SH-SY5Y (cell line): ENCODE data around the gene COL18A1.

Experiments used
- GATA2 ChIP-seq: IDR thresholded peaks from 2 replicates; pipeline ENCODE4 v1.6.1; 2011; ENCODE audit warnings: mild to moderate bottlenecking, low read depth, low read length
- GATA3 ChIP-seq: IDR thresholded peaks from 2 replicates; pipeline ENCODE4 v1.6.1; 2011; ENCODE audit warnings: low read depth, mild to moderate bottlenecking, low read length, moderate library complexity

COL18A1 gene

GRCh38 chr21:45535341-45536081 lies 130.5 kb downstream of the COL18A1 start:
- no peak for TF ChIP-seq GATA2

- TF ChIP-seq GATA3 (no peak), GATA2 (no peak)
Measured at GRCh38 chr21:45536301-45537081, 131.5 kb downstream of the COL18A1 start.

GRCh38 chr21:45537111-45537745 lies 132.3 kb downstream of the COL18A1 start:
- no peak for TF ChIP-seq GATA3
- no peak for TF ChIP-seq GATA2

GRCh38 chr21:45537746-45538291 lies 132.9 kb downstream of the COL18A1 start:
- no peak for TF ChIP-seq GATA2
- TF ChIP-seq GATA3 = no peak

- TF ChIP-seq GATA3 = no peak
- no peak for TF ChIP-seq GATA2
Measured at GRCh38 chr21:45538381-45539045, 133.5 kb downstream of the COL18A1 start.

GRCh38 chr21:45539046-45539795 lies 134.3 kb downstream of the COL18A1 start:
- TF ChIP-seq GATA3 = no peak

- TF ChIP-seq GATA2 (no peak), GATA3 (no peak)
Measured at GRCh38 chr21:45539796-45540600, 135.0 kb downstream of the COL18A1 start.

GRCh38 chr21:45540601-45540970 lies 135.6 kb downstream of the COL18A1 start:
- TF ChIP-seq GATA2 (no peak), GATA3 (no peak)

- no peak for TF ChIP-seq GATA2
- TF ChIP-seq GATA3 = no peak
Measured at GRCh38 chr21:45541221-45542039, 136.5 kb downstream of the COL18A1 start.

GRCh38 chr21:45542242-45542666 lies 137.3 kb downstream of the COL18A1 start, which contains the start of gene SLC19A1:
Gene SLC19A1 (minus strand): TSS chr21:45542440. CDS start chr21:45537959, 4,481 bp downstream.
- no peak for TF ChIP-seq GATA3
- no peak for TF ChIP-seq GATA2

- TF ChIP-seq GATA2 (no peak), GATA3 (no peak)
Measured at GRCh38 chr21:45542667-45543370, 137.9 kb downstream of the COL18A1 start.

- no peak for TF ChIP-seq GATA2
Measured at GRCh38 chr21:45543371-45543709, 138.4 kb downstream of the COL18A1 start.
